ENCODE data around the gene CALCB. TPM values are rescaled to one million over a fixed set of nuclear protein-coding genes. Genes with fewer than 3 reads are reported as not detected.

The CALCB gene
- total and polyA plus RNA-seq, 9 donors: 0.15 to 0.87 (median 0.19) TPM; not detected in 2

GRCh38 chr11:15074206-15075161 lies 1.1 kb downstream of the CALCB start:
- 0% methylated on average over 14 of the region's 33 CpGs for WGBS (ENCODE audit: insufficient coverage)
- no peak overlapping the region for H3K27ac ChIP-seq (ENCODE audit: low read length)
- no peaks in the 10 kb centered on the region for H3K36me3 ChIP-seq (ENCODE audit: control insufficient read depth, insufficient read depth, low read length)
- peak; percentile 73 for DNase-seq
- peaks cover 18% of the 10 kb centered on the region for H3K4me1 ChIP-seq (ENCODE audit: control insufficient read depth, insufficient read depth, low read length)
- H3K27me3 ChIP-seq (ENCODE audit: control insufficient read depth, insufficient read depth, low read length): peaks cover 51% of the 10 kb centered on the region
- peaks cover 3% of the 10 kb centered on the region for H3K9me3 ChIP-seq (replicated peaks; ENCODE audit: control insufficient read depth, low read depth, low read length)
- no peak overlapping the region for H3K4me3 ChIP-seq (ENCODE audit: low read length)

GRCh38 chr11:15075162-15075526 lies 1.8 kb downstream of the CALCB start:
- H3K27ac ChIP-seq (ENCODE audit: low read length): no peak overlapping the region
- peaks cover 18% of the 10 kb centered on the region for H3K4me1 ChIP-seq (ENCODE audit: control insufficient read depth, insufficient read depth, low read length)
- H3K4me3 ChIP-seq (ENCODE audit: low read length): no peak overlapping the region
- H3K9me3 ChIP-seq (replicated peaks; ENCODE audit: control insufficient read depth, low read depth, low read length): no peaks in the 10 kb centered on the region
- DNase-seq: no peak
- WGBS (ENCODE audit: insufficient coverage): 57% methylated on average over 1 of the region's 4 CpGs
- no peaks in the 10 kb centered on the region for H3K36me3 ChIP-seq (ENCODE audit: control insufficient read depth, insufficient read depth, low read length)
- peaks cover 51% of the 10 kb centered on the region for H3K27me3 ChIP-seq (ENCODE audit: control insufficient read depth, insufficient read depth, low read length)

GRCh38 chr11:15091175-15091574 lies 17.8 kb downstream of the CALCB start:
- Histone ChIP-seq H3K27me3 (ENCODE audit: control insufficient read depth, insufficient read depth, low read length) (no peaks in the 10 kb centered on the region), H3K36me3 (ENCODE audit: control insufficient read depth, insufficient read depth, low read length) (no peaks in the 10 kb centered on the region), H3K4me3 (ENCODE audit: low read length) (no peak overlapping the region), H3K4me1 (ENCODE audit: control insufficient read depth, insufficient read depth, low read length) (no peaks in the 10 kb centered on the region), H3K27ac (ENCODE audit: low read length) (no peak overlapping the region), H3K9me3 (replicated peaks; ENCODE audit: control insufficient read depth, low read depth, low read length) (no peaks in the 10 kb centered on the region)
- no peak for DNase-seq

- no CpG with 5 or more reads among the region's 1 CpG for WGBS (ENCODE audit: insufficient coverage)
- no peaks in the 10 kb centered on the region for H3K4me1 ChIP-seq (ENCODE audit: control insufficient read depth, insufficient read depth, low read length)
- H3K9me3 ChIP-seq (replicated peaks; ENCODE audit: control insufficient read depth, low read depth, low read length): no peaks in the 10 kb centered on the region
- H3K36me3 ChIP-seq (ENCODE audit: control insufficient read depth, insufficient read depth, low read length): no peaks in the 10 kb centered on the region
- H3K27ac ChIP-seq (ENCODE audit: low read length): no peak overlapping the region
- no peak overlapping the region for H3K4me3 ChIP-seq (ENCODE audit: low read length)
- H3K27me3 ChIP-seq (ENCODE audit: control insufficient read depth, insufficient read depth, low read length): no peaks in the 10 kb centered on the region
- DNase-seq: no peak
Observed at GRCh38 chr11:15091625-15092024, 18.2 kb downstream of the CALCB start.

GRCh38 chr11:15093432-15093831 lies 20.0 kb downstream of the CALCB start:
- no peak for DNase-seq
- Histone ChIP-seq H3K9me3 (replicated peaks; ENCODE audit: control insufficient read depth, low read depth, low read length) (no peaks in the 10 kb centered on the region), H3K27ac (ENCODE audit: low read length) (no peak overlapping the region), H3K27me3 (ENCODE audit: control insufficient read depth, insufficient read depth, low read length) (peaks cover 2% of the 10 kb centered on the region), H3K4me1 (ENCODE audit: control insufficient read depth, insufficient read depth, low read length) (no peaks in the 10 kb centered on the region), H3K36me3 (ENCODE audit: control insufficient read depth, insufficient read depth, low read length) (no peaks in the 10 kb centered on the region), H3K4me3 (ENCODE audit: low read length) (no peak overlapping the region)
- no CpG with 5 or more reads among the region's 2 CpGs for whole genome bisulfite sequencing (ENCODE audit: insufficient coverage)

GRCh38 chr11:15095736-15096228 lies 22.4 kb downstream of the CALCB start:
- 100% methylated on average over 1 of the region's 2 CpGs for WGBS (ENCODE audit: insufficient coverage)

DNA sequence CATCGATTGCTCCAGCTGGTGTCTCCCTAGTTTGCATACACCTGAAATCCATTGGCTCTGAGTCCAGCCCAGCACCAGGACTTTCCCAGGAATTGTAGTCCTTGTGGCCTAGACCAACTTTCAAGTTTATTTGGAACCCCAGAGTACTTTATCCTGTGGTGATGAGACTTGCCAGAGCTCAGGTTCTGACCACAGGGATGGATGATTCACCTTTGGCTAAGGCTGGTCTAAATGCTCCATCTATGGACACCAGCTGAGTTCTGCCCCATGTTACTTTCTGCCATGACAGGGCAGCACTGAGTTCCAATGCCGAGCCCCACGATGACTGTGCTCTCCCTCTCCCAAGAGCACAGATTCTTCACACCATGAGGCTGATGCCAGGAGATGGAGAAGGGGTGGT lies 24.0 kb downstream of the CALCB start:
- DNase-seq: no peak
- 100% methylated on average over 1 of the region's 3 CpGs for WGBS (ENCODE audit: insufficient coverage)

More at GRCh38 chr11:15095736-15096228, 22.4 kb downstream of the CALCB start:
- Histone ChIP-seq H3K4me3 (ENCODE audit: low read length) (no peak overlapping the region), H3K27me3 (ENCODE audit: control insufficient read depth, insufficient read depth, low read length) (peaks cover 4% of the 10 kb centered on the region), H3K4me1 (ENCODE audit: control insufficient read depth, insufficient read depth, low read length) (no peaks in the 10 kb centered on the region), H3K36me3 (ENCODE audit: control insufficient read depth, insufficient read depth, low read length) (no peaks in the 10 kb centered on the region), H3K27ac (ENCODE audit: low read length) (no peak overlapping the region), H3K9me3 (replicated peaks; ENCODE audit: control insufficient read depth, low read depth, low read length) (no peaks in the 10 kb centered on the region)
- DNase-seq: no peak

DNA sequence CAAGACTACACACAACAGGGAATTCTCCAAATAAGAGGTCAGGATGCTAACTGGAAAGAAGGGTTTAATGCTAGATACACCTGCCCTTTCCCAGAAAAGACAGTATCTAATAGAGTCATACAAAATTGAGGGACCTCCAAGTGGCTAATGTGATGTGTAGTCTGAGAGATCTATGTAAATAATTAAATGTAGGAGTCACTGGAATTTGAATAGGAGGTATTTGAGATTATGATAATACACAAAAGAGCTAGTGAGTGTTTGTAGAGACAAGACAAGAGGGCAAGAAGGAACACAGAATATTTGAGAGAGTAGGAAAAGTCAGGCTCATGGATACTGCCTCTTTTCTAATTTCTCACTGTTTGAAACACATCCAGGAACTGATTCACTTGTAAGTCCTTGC lies 25.9 kb downstream of the CALCB start:
- Histone ChIP-seq H3K4me3 (ENCODE audit: low read length) (no peak overlapping the region), H3K9me3 (replicated peaks; ENCODE audit: control insufficient read depth, low read depth, low read length) (no peaks in the 10 kb centered on the region), H3K27me3 (ENCODE audit: control insufficient read depth, insufficient read depth, low read length) (peaks cover 7% of the 10 kb centered on the region), H3K27ac (ENCODE audit: low read length) (no peak overlapping the region), H3K36me3 (ENCODE audit: control insufficient read depth, insufficient read depth, low read length) (no peaks in the 10 kb centered on the region), H3K4me1 (ENCODE audit: control insufficient read depth, insufficient read depth, low read length) (no peaks in the 10 kb centered on the region)
- DNase-seq: no peak

More for the DNA sequence above, 24.0 kb downstream of the CALCB start:
- peaks cover 7% of the 10 kb centered on the region for H3K27me3 ChIP-seq (ENCODE audit: control insufficient read depth, insufficient read depth, low read length)
- no peak overlapping the region for H3K27ac ChIP-seq (ENCODE audit: low read length)
- H3K4me3 ChIP-seq (ENCODE audit: low read length): no peak overlapping the region
- H3K36me3 ChIP-seq (ENCODE audit: control insufficient read depth, insufficient read depth, low read length): no peaks in the 10 kb centered on the region
- no peaks in the 10 kb centered on the region for H3K4me1 ChIP-seq (ENCODE audit: control insufficient read depth, insufficient read depth, low read length)
- no peaks in the 10 kb centered on the region for H3K9me3 ChIP-seq (replicated peaks; ENCODE audit: control insufficient read depth, low read depth, low read length)

DNA sequence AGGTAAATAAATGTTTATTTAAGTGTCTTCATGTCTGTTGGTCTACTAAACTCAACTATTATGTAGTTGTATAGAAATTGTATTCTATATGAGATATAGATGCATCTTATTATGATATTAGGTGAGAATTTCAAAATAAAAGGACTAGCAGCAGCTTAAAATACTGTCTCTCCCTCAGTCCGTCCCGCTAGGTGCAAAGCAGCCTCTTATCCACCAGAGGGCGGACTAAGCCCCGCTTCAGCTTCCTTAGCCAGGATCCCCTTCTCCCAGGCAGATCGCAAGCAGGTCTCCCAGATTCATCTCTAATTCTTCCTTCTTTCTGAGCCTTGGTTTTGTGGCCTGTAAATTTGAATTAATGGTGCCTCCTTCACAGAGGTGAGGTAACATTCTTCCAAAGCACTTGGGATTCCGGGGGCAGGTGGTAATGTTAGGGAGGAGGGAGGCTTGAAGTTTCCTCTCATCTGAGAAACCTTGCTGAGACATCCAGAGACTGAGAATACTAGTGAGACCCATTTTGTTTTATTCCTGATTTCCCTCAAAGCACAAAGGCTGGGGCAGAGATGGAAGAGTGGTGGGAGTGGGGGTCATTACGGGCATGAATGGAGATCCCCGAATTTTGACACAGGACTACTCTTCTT lies 27.8 kb downstream of the CALCB start:
- no peak overlapping the region for H3K27ac ChIP-seq (ENCODE audit: low read length)
- peak; percentile 76 for DNase-seq
- no peaks in the 10 kb centered on the region for H3K36me3 ChIP-seq (ENCODE audit: control insufficient read depth, insufficient read depth, low read length)
- H3K27me3 ChIP-seq (ENCODE audit: control insufficient read depth, insufficient read depth, low read length): peaks cover 7% of the 10 kb centered on the region
- no CpG with 5 or more reads among the region's 8 CpGs for WGBS (ENCODE audit: insufficient coverage)
- no peaks in the 10 kb centered on the region for H3K4me1 ChIP-seq (ENCODE audit: control insufficient read depth, insufficient read depth, low read length)
- no peak overlapping the region for H3K4me3 ChIP-seq (ENCODE audit: low read length)
- no peaks in the 10 kb centered on the region for H3K9me3 ChIP-seq (replicated peaks; ENCODE audit: control insufficient read depth, low read depth, low read length)

- Histone ChIP-seq H3K27ac (ENCODE audit: low read length) (no peak overlapping the region), H3K4me3 (ENCODE audit: low read length) (no peak overlapping the region), H3K4me1 (ENCODE audit: control insufficient read depth, insufficient read depth, low read length) (no peaks in the 10 kb centered on the region), H3K9me3 (replicated peaks; ENCODE audit: control insufficient read depth, low read depth, low read length) (no peaks in the 10 kb centered on the region), H3K27me3 (ENCODE audit: control insufficient read depth, insufficient read depth, low read length) (peaks cover 2% of the 10 kb centered on the region), H3K36me3 (ENCODE audit: control insufficient read depth, insufficient read depth, low read length) (no peaks in the 10 kb centered on the region)
- DNase-seq: no peak
- no CpG with 5 or more reads among the region's 2 CpGs for WGBS (ENCODE audit: insufficient coverage)
Observed at GRCh38 chr11:15104166-15104565, 30.8 kb downstream of the CALCB start.

Measured in muscle of leg (tissue), 11 donors.